CD4-positive, alpha-beta T cell treated with Interleukin-4 for 4 hours (primary cell): ENCODE data around the gene RACK1.

Experiments
- DNase-seq: peaks from one replicate; pipeline ENCODE4 v3.0.0-alpha.2; 2020

The RACK1 gene

GRCh38 chr5:181259283-181259682 lies 15.6 kb upstream of the RACK1 start:
- DNase-seq: no peak

GRCh38 chr5:181258576-181258975 lies 14.9 kb upstream of the RACK1 start:
- DNase-seq: no peak

GRCh38 chr5:181255836-181256578 lies 12.3 kb upstream of the RACK1 start:
- DNase-seq: no peak

GRCh38 chr5:181255276-181255675 lies 11.6 kb upstream of the RACK1 start:
- no peak for DNase-seq

GRCh38 chr5:181248277-181248676 lies 4.6 kb upstream of the RACK1 start:
- DNase-seq: no peak

GRCh38 chr5:181246276-181247049 lies 2.8 kb upstream of the RACK1 start:
- peak; percentile 70 for DNase-seq

DNA sequence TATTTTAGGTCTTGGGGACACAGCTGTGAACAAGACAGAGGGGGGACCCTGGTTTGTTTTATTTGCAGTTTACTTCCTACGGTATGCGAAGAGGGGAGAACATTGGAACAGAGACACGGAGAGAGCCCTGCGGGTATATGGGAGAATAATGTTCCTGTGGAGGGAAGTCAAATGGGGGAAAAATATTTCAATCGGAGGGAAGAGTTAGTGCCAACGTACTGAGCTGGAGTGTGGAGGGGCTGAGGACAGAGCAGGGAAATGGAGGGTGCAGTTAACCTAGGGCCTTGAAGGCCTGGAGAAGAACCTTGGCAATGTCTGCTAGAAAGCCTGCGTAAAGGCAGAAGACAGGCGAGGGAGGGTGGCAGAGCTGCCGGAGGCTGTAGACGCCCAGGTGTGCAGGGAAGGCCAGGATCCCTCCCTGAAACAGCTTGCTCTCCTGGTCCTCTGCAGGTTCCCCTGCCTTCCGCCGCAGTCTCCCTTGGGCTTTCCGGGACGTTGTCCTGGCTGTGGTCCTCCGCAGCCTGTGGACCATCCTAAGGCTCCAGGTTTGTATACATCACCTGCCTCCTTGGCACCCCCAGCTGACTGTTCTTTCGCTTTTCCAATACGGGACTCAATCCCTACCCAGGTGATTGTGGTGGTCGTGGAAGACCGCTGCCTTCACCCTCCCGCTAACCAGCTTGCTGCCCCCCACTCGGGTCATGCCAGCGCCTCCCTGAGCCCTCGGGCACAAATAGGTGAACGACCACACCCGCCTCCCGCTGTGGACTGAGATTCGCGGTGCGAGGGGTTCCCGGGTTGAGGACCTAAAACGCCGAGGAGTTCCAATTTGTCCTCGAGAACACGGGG lies 1.9 kb upstream of the RACK1 start:
- no peak for DNase-seq

- DNase-seq: no peak
Observed at GRCh38 chr5:181243018-181243563, 615 bp downstream of the RACK1 start.

DNA sequence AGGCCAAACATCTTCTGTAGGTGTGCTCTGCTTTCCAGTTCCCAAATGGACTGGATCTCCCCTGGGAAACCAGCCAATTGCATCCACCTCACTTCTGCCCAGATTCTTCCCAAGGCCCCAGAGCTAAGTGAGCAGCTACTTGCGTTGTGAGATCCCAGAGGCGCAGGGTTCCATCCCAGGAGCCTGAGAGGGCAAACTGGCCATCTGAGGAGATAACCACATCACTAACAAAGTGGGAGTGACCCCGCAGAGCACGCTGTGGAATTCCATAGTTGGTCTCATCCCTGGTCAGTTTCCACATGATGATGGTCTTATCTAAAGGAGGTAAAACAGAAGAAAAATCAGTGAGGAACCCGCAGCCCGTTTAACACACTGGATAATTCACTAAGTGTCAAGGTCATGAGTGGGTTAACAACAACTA lies 1.7 kb downstream of the RACK1 start:
- no peak for DNase-seq

DNA sequence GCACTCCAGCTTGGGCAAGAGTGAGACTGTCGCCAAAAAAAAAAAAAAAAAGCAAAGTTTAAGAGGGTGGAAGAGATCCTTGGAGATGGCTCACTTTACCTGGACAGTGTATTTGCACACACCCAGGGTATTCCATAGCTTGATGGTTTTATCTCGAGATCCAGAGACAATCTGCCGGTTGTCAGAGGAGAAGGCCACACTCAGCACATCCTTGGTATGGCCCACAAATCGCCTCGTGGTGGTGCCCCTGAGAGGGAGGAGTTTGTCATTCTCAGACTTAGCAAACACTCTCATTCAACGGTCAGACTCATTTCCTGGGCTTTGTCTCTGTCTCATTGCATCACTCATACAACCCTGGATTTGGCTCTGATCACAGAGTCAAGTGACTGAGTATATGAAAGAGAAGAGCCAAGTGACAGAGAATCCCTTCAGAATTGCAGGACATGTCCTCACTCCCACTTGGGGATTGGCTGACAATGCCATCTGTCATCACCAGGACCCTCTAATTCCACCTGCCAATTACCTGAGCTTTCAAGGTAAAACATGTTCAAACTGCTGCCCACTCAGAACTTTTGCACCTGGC lies 2.2 kb downstream of the RACK1 start:
- peak; percentile 55 for DNase-seq

- DNase-seq: no peak
Observed at GRCh38 chr5:181239062-181239663, 4.5 kb downstream of the RACK1 start.

DNA sequence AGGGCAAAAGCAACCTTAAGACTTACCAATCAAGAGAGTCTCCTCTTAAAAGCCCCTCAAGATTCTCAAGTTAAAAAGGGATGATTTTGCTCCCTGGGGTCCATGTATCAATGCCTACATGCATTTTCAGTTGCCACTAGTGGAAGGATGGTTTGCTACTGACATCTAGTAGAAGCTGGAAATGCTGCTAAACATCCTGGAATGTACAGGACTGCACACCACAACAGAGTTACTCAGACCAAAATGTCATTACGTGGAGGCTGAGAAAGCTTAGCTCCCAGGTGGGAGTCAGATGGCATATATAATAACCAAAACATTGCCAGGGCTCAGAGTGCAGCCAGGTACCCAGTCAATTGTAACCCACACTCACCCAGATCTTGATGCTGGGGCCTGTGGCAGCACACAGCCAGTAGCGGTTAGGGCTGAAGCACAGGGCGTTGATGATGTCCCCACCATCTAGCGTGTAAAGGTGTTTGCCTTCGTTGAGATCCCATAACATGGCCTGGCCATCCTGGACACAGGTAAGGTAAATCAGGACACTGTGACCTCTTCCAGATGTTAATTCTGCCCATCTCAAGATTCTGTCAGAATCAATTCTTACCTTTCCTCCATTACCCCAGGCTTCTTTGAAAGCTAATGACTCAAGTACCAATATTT lies 5.8 kb downstream of the RACK1 start:
- no peak for DNase-seq

- no peak for DNase-seq
Observed at GRCh38 chr5:181236954-181237641, 6.6 kb downstream of the RACK1 start.

DNA sequence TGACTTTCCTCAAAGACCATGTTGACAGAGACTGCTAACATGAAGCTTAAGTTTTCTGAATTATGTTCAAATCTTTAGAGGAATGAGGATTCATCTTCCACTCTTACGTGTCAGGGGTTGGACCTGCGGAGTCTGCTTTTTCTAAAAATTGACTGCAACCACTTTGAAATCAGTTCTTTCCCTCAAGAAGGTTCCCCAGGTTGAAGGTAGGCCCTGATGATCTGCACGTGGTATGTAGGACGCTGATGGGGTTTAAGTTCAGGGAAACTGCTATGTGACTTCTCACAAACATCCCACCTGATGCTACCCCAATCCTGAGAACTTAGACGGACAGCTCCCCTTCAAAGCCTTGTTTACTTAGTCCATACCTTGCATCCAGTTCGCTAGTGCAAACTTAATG lies 7.2 kb downstream of the RACK1 start:
- no peak for DNase-seq

DNA sequence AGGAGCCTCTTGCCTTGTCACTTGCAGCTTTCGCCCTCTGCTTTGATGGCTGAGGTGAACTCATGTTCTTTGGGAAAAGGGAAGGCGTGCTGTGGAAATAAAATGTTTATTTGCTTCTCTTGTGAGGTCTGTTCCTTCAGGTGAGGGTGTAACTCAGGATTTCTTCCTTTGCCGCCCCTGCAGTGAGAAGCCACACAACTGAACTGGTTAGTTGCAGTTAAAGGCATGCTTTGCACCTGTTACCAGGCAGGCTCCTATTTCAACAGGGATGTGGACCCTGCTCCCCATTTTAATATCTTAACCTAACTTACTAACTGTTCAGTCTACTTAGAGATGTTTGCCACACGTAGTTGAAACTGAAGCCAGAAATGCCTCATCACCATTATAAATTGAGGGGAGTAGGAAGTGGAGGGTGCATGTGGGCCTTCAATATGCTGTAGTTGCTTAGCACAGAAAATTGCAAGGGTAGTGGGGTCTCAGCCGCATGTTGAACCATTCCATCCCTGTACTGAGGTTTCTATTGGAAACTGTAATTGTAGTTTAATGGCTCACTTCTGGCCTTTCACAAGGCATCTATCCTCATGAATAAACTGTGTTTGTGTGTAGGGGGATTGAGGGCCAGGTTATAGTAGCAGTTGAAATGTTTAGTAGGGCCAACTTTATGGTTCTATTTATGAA lies 7.9 kb downstream of the RACK1 start:
- DNase-seq: no peak

DNA sequence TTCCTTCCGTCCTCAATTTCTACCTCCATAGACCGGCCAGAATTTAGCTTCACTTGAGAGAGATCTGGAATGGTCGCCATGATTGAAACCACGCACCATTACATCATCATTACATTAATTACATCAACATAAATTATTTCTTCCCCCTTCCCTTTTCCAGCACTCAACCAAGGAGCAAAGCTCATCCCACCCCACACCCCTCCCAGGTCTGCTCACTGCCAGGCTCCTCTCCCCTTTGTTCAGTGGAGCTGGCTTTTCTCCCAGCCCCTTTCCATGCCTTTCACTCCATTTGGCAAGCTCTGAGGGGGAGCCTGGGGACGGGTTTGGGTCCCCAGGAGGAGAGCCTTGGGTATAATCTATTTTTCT lies 8.4 kb downstream of the RACK1 start:
- no peak for DNase-seq

DNA sequence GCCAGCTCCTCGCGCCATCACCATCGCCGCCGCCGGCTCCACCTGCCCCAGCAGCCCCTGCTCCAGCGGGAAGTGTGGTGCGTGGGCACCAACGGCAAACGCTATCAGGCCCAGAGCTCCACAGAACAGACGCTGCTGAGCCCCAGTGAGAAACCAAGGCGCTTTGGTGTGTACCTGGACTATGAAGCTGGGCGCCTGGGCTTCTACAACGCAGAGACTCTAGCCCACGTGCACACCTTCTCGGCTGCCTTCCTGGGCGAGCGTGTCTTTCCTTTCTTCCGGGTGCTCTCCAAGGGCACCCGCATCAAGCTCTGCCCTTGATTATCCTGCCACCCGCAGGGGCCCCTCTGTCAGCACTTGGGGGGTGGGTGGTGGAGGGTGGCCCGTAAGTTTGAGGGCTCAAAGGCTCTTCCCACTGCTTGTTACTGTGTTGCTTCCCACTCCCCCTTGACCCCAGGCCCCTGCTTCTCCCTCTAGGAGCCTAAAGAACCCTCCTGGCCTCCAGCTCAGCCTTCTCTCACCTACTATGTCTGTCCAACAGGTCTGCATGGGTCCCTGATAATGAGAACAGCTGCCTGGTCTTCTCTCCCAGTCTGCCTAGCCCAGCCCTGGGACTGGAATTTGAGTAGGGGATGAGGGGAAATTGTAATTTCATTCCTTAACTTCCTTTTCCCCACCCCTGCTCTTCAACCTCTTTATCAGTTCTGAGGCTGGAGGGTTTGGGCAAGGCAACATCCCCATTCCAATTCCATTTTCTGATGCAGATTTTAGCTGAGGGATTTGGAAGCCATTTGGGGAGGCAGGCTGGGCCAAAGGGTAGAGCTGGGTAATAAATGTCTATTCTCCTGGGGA lies 9.0 kb downstream of the RACK1 start:
- no peak for DNase-seq

DNA sequence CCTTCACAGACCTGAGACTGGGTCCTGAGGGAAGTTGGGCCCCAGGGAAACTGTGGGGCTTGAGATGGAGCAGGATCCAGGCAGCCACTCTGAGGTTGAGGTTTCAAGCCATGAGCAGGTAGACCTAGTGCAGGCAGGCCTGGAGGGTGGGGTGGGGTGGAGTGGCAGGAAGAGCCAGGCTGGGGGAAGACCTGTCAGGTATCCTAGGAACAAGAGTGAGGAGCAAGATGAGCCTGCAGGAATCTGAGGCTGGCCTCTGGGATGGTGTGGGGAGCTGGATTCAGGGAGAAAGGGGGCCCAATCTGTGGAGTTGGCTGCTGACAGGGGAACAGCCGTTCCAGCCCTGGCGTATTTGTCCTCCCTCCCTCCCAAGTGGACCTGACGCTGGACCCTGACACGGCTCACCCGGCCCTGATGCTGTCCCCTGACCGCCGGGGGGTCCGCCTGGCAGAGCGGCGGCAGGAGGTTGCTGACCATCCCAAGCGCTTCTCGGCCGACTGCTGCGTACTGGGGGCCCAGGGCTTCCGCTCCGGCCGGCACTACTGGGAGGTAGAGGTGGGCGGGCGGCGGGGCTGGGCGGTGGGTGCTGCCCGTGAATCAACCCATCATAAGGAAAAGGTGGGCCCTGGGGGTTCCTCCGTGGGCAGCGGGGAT lies 9.8 kb downstream of the RACK1 start:
- no peak for DNase-seq
